Activated CD8-positive, alpha-beta memory T cell treated with anti-CD3 and anti-CD28 coated beads for 48 hours (primary cell): ENCODE results near the gene MAPK10.
"Not testable (repeated sequence)": the region's sequence is repeated elsewhere in the genome, so short reads cannot be mapped to it uniquely, and the experiment has no call there.

ENCODE experiments used
- DNase-seq, 3 experiments: peaks; one replicate each; pipeline ENCODE4 v3.0.0-alpha.2; 2020; ENCODE audit warnings: low read depth in 2 of 3, low spot score in 2 of 3

Gene MAPK10

GRCh38 chr4:85993641-85994040, 366.2 kb downstream of the MAPK10 start:
- no peak for DNase-seq

- no peak for DNase-seq
Measured at GRCh38 chr4:85986266-85986665, 373.6 kb downstream of the MAPK10 start.

- no peak for DNase-seq
Measured at GRCh38 chr4:85979276-85979675, 380.6 kb downstream of the MAPK10 start.

- no peak for DNase-seq
Measured at GRCh38 chr4:85970535-85970934, 389.3 kb downstream of the MAPK10 start.

- DNase-seq, result no peak
Measured at GRCh38 chr4:85968945-85969819, 390.7 kb downstream of the MAPK10 start.

- no peak for DNase-seq
Measured at GRCh38 chr4:85967872-85968271, 392.0 kb downstream of the MAPK10 start.

GRCh38 chr4:85966373-85966772, 393.5 kb downstream of the MAPK10 start:
- no peak for DNase-seq

GRCh38 chr4:85965529-85965928, 394.3 kb downstream of the MAPK10 start:
- no peak for DNase-seq

- not testable (repeated sequence) for DNase-seq
Measured at GRCh38 chr4:85965017-85965416, 394.8 kb downstream of the MAPK10 start.

- DNase-seq, result no peak
Measured at GRCh38 chr4:85964298-85964697, 395.6 kb downstream of the MAPK10 start.

GRCh38 chr4:85963231-85963630, 396.6 kb downstream of the MAPK10 start:
- DNase-seq, result no peak

- DNase-seq, result no peak
Measured at GRCh38 chr4:85961887-85962286, 398.0 kb downstream of the MAPK10 start.

GRCh38 chr4:85956293-85956945, 403.4 kb downstream of the MAPK10 start:
- no peak for DNase-seq

- no peak for DNase-seq
Measured at GRCh38 chr4:85955620-85956292, 404.1 kb downstream of the MAPK10 start.

- DNase-seq, result no peak
Measured at GRCh38 chr4:85953651-85954018, 406.2 kb downstream of the MAPK10 start.

- DNase-seq, result no peak
Measured at GRCh38 chr4:85952972-85953650, 406.7 kb downstream of the MAPK10 start.

GRCh38 chr4:85952528-85952927, 407.3 kb downstream of the MAPK10 start:
- DNase-seq, result no peak

GRCh38 chr4:85951099-85951498, 408.8 kb downstream of the MAPK10 start:
- no peak for DNase-seq

GRCh38 chr4:85946821-85947220, 413.0 kb downstream of the MAPK10 start:
- no peak for DNase-seq

- DNase-seq, result no peak
Measured at GRCh38 chr4:85942107-85942506, 417.7 kb downstream of the MAPK10 start.

- no peak for DNase-seq
Measured at GRCh38 chr4:85940151-85940550, 419.7 kb downstream of the MAPK10 start.
